ENCODE measurements around the gene NFE2.
A peak's percentile ranks its signal among the peaks of the same experiment; 100 is the strongest.

The NFE2 gene

GRCh38 chr12:54259194-54260011 lies 41.4 kb downstream of the NFE2 start:
- intact Hi-C loops (cut with DNase I): loop anchor here (10.0 kb wide), 1 partner anchor 65 kb away; the partner anchor contains the start of gene COPZ1

GRCh38 chr12:54258201-54258681 lies 42.6 kb downstream of the NFE2 start:
- no peak for DNase-seq
- intact Hi-C loops (cut with DNase I): loop anchor here (10.0 kb wide), 1 partner anchor 67 kb away; the partner anchor contains the start of gene COPZ1

More at GRCh38 chr12:54259194-54260011, 41.4 kb downstream of the NFE2 start:
- DNase-seq: peak; percentile 71 to 98 (median 82)

- intact Hi-C loops (cut with DNase I): loop anchor here (10.0 kb wide), 1 partner anchor 67 kb away; the partner anchor contains the start of gene COPZ1
- no peak for DNase-seq
These were observed 43.5 kb downstream of the NFE2 start for GRCh38 chr12:54257332-54257731.

- intact Hi-C loops (cut with DNase I): loop anchor here (10.0 kb wide), 1 partner anchor 72 kb away; the partner anchor contains the start of gene COPZ1
- no peak for DNase-seq
These were observed 47.6 kb downstream of the NFE2 start for GRCh38 chr12:54253240-54253639.

- DNase-seq: no peak
- intact Hi-C loops (cut with DNase I): loop anchor here (10.0 kb wide), 1 partner anchor 73 kb away; the partner anchor contains the start of gene COPZ1
These were observed 49.0 kb downstream of the NFE2 start for GRCh38 chr12:54251667-54252284.

GRCh38 chr12:54249489-54249888 lies 51.3 kb downstream of the NFE2 start:
- intact Hi-C loops (cut with DNase I): no loop called here
- DNase-seq: no peak

GRCh38 chr12:54246011-54246641 lies 54.7 kb downstream of the NFE2 start:
- intact Hi-C loops (cut with DNase I): no loop called here
- no peak for DNase-seq

Data from posterior cingulate gyrus (tissue), 11 donors.